Naive B cell (primary cell): ENCODE results near the gene PHOSPHO1. TPM values are rescaled to one million over a fixed set of nuclear protein-coding genes. Genes with fewer than 3 reads are reported as not detected.

Experiments used
- ATAC-seq, 2 donors: fragments of 150-1000 bp; cut with Tn5 transposase; 2 replicates each; pipeline ENCODE4 v1.10.0; 2021; ENCODE audit warnings: low read depth in 2 of 2, mild to moderate bottlenecking in 2 of 2, moderate library complexity in 2 of 2
- DNase-seq: peaks from one replicate; pipeline ENCODE4 v3.0.0; 2022
- H3K27ac Mint-ChIP-seq, 6 donors: one replicate each; pipeline ENCODE4 v1.8.0; 2020 to 2022; ENCODE audit warnings: mild to moderate bottlenecking in 6 of 6, mixed read lengths in 6 of 6, moderate library complexity in 5 of 6, inconsistent platforms in 2 of 6
- H3K27me3 Mint-ChIP-seq, 3 donors: one replicate each; pipeline ENCODE4 v1.8.0; 2021 to 2022; ENCODE audit warnings: mixed read lengths in 3 of 3, mild to moderate bottlenecking in 1 of 3
- H3K36me3 Mint-ChIP-seq, 2 donors: one replicate each; pipeline ENCODE4 v1.8.0; 2020 to 2022; ENCODE audit warnings: mixed read lengths in 2 of 2, inconsistent platforms in 1 of 2, mild to moderate bottlenecking in 1 of 2
- H3K4me1 Mint-ChIP-seq, 3 donors: one replicate each; pipeline ENCODE4 v1.8.0; 2020 to 2022; ENCODE audit warnings: mixed read lengths in 3 of 3, inconsistent platforms in 1 of 3, mild to moderate bottlenecking in 1 of 3, moderate library complexity in 1 of 3
- H3K4me3 Mint-ChIP-seq, 8 donors: one replicate each; pipeline ENCODE4 v1.8.0; 2020 to 2022; ENCODE audit warnings: mild to moderate bottlenecking in 8 of 8, mixed read lengths in 8 of 8, moderate library complexity in 8 of 8, inconsistent platforms in 2 of 8
- H3K9me3 Mint-ChIP-seq, 7 donors: one replicate each; pipeline ENCODE4 v1.8.0; 2020 to 2022; ENCODE audit warnings: mixed read lengths in 7 of 7, mild to moderate bottlenecking in 5 of 7, inconsistent platforms in 2 of 7, moderate library complexity in 1 of 7
- polyA plus RNA-seq, 6 donors: library from polyadenylated mRNA; unstranded; fragments of 300-500 nt; fragmentation: Illumina TruSeq; gene quantifications; one replicate each; pipeline ENCODE4 v1.2.3, GENCODE V29; 2021; ENCODE audit warnings: low read depth in 6 of 6

The PHOSPHO1 gene
- polyA plus RNA-seq, 6 donors from 2014 or later = 0.25 to 0.58 (median 0.31) TPM; not detected in 2

GRCh38 chr17:49204516-49204915 is 26.1 kb downstream of the PHOSPHO1 start:
- ATAC-seq (no peak), DNase-seq (no peak)
- H3K4me1 Mint-ChIP-seq = peaks cover 18 to 31% (median 19%) of the 10 kb centered on the region in 3 donors
- peak overlapping the region in 1 of 6 donors; percentile 85 for H3K27ac Mint-ChIP-seq
- H3K9me3 Mint-ChIP-seq = no peaks in the 10 kb centered on the region
- no peaks in the 10 kb centered on the region for H3K27me3 Mint-ChIP-seq
- H3K36me3 Mint-ChIP-seq = no peaks in the 10 kb centered on the region
- no peak overlapping the region for H3K4me3 Mint-ChIP-seq

GRCh38 chr17:49203796-49204195 is 26.8 kb downstream of the PHOSPHO1 start:
- peaks cover 11 to 24% (median 12%) of the 10 kb centered on the region in 3 donors for H3K4me1 Mint-ChIP-seq
- H3K4me3 Mint-ChIP-seq = no peak overlapping the region
- DNase-seq (no peak), ATAC-seq (no peak)
- no peak overlapping the region for H3K27ac Mint-ChIP-seq
- no peaks in the 10 kb centered on the region for H3K27me3 Mint-ChIP-seq
- H3K9me3 Mint-ChIP-seq = no peaks in the 10 kb centered on the region
- H3K36me3 Mint-ChIP-seq = no peaks in the 10 kb centered on the region

- no peak for DNase-seq
- Mint-ChIP-seq H3K4me1 (peaks cover 4 to 22% (median 6%) of the 10 kb centered on the region in 3 donors), H3K36me3 (no peaks in the 10 kb centered on the region), H3K27me3 (no peaks in the 10 kb centered on the region), H3K4me3 (no peak overlapping the region), H3K9me3 (no peaks in the 10 kb centered on the region), H3K27ac (no peak overlapping the region)
- no peak for ATAC-seq
These were observed 29.1 kb downstream of the PHOSPHO1 start for GRCh38 chr17:49201481-49201927.

- Mint-ChIP-seq H3K36me3 (no peaks in the 10 kb centered on the region), H3K4me1 (peaks cover 4 to 22% (median 6%) of the 10 kb centered on the region in 3 donors), H3K27ac (peak overlapping the region in 1 of 6 donors; percentile 40), H3K27me3 (no peaks in the 10 kb centered on the region), H3K4me3 (no peak overlapping the region), H3K9me3 (no peaks in the 10 kb centered on the region)
- ATAC-seq = no peak
- DNase-seq = no peak
These were observed 30.0 kb downstream of the PHOSPHO1 start for GRCh38 chr17:49200423-49201083.

GRCh38 chr17:49198211-49198610 is 32.4 kb downstream of the PHOSPHO1 start:
- DNase-seq (no peak), ATAC-seq (no peak)
- no peaks in the 10 kb centered on the region for H3K27me3 Mint-ChIP-seq
- H3K9me3 Mint-ChIP-seq = no peaks in the 10 kb centered on the region
- H3K4me1 Mint-ChIP-seq = peaks cover 13 to 19% (median 15%) of the 10 kb centered on the region in 3 donors
- no peak overlapping the region for H3K27ac Mint-ChIP-seq
- H3K4me3 Mint-ChIP-seq = no peak overlapping the region
- no peaks in the 10 kb centered on the region for H3K36me3 Mint-ChIP-seq

GRCh38 chr17:49197346-49197998 is 33.1 kb downstream of the PHOSPHO1 start:
- DNase-seq = no peak
- Mint-ChIP-seq H3K4me3 (no peak overlapping the region), H3K36me3 (no peaks in the 10 kb centered on the region), H3K9me3 (peaks cover 0 to 3% (median 0%) of the 10 kb centered on the region in 7 donors), H3K4me1 (peaks cover 18 to 26% (median 23%) of the 10 kb centered on the region in 3 donors), H3K27me3 (no peaks in the 10 kb centered on the region), H3K27ac (no peak overlapping the region)
- ATAC-seq = no peak

- Mint-ChIP-seq H3K27me3 (no peaks in the 10 kb centered on the region), H3K9me3 (peaks cover 0 to 4% (median 0%) of the 10 kb centered on the region in 7 donors), H3K36me3 (no peaks in the 10 kb centered on the region), H3K4me3 (no peak overlapping the region), H3K27ac (peak overlapping the region in 1 of 6 donors; percentile 4), H3K4me1 (peaks cover 28 to 33% (median 32%) of the 10 kb centered on the region in 3 donors)
- DNase-seq = no peak
- no peak for ATAC-seq
These were observed 34.1 kb downstream of the PHOSPHO1 start for GRCh38 chr17:49196520-49196919.

GRCh38 chr17:49195751-49196150 is 34.8 kb downstream of the PHOSPHO1 start:
- DNase-seq (no peak), ATAC-seq (no peak)
- peak overlapping the region in 2 of 6 donors; percentile 7 to 57 for H3K27ac Mint-ChIP-seq
- H3K4me1 Mint-ChIP-seq = peaks cover 28 to 37% (median 33%) of the 10 kb centered on the region in 3 donors
- peaks cover 0 to 4% (median 0%) of the 10 kb centered on the region in 7 donors for H3K9me3 Mint-ChIP-seq
- no peaks in the 10 kb centered on the region for H3K36me3 Mint-ChIP-seq
- H3K4me3 Mint-ChIP-seq = no peak overlapping the region
- no peaks in the 10 kb centered on the region for H3K27me3 Mint-ChIP-seq

GRCh38 chr17:49194297-49194607 is 36.3 kb downstream of the PHOSPHO1 start:
- H3K27ac Mint-ChIP-seq = peak overlapping the region in 5 of 6 donors; percentile 22 to 100 (median 95)
- H3K4me3 Mint-ChIP-seq = peak overlapping the region; percentile 23 to 96 (median 92)
- no peaks in the 10 kb centered on the region for H3K27me3 Mint-ChIP-seq
- H3K9me3 Mint-ChIP-seq = peaks cover 0 to 4% (median 0%) of the 10 kb centered on the region in 7 donors
- DNase-seq (no peak), ATAC-seq (no peak)
- no peaks in the 10 kb centered on the region for H3K36me3 Mint-ChIP-seq
- H3K4me1 Mint-ChIP-seq = peaks cover 28 to 40% (median 33%) of the 10 kb centered on the region in 3 donors

- H3K27ac Mint-ChIP-seq = peak overlapping the region; percentile 93 to 100 (median 98)
- H3K4me3 Mint-ChIP-seq = peak overlapping the region; percentile 78 to 98 (median 94)
- H3K4me1 Mint-ChIP-seq = peaks cover 28 to 40% (median 33%) of the 10 kb centered on the region in 3 donors
- ATAC-seq (peak; percentile 24 to 33), DNase-seq (peak; percentile 63)
- H3K9me3 Mint-ChIP-seq = peaks cover 0 to 4% (median 0%) of the 10 kb centered on the region in 7 donors
- H3K36me3 Mint-ChIP-seq = no peaks in the 10 kb centered on the region
- no peaks in the 10 kb centered on the region for H3K27me3 Mint-ChIP-seq
These were observed 36.9 kb downstream of the PHOSPHO1 start for GRCh38 chr17:49193513-49194296.

- H3K36me3 Mint-ChIP-seq = no peaks in the 10 kb centered on the region
- peaks cover 28 to 38% (median 33%) of the 10 kb centered on the region in 3 donors for H3K4me1 Mint-ChIP-seq
- ATAC-seq = peak; percentile 51 to 52
- peak overlapping the region; percentile 93 to 100 (median 98) for H3K27ac Mint-ChIP-seq
- H3K9me3 Mint-ChIP-seq = peaks cover 0 to 4% (median 0%) of the 10 kb centered on the region in 7 donors
- DNase-seq = peak; percentile 91
- H3K4me3 Mint-ChIP-seq = peak overlapping the region; percentile 78 to 98 (median 94)
- H3K27me3 Mint-ChIP-seq = no peaks in the 10 kb centered on the region
These were observed 38.5 kb downstream of the PHOSPHO1 start for GRCh38 chr17:49191917-49192741.

GRCh38 chr17:49191409-49191916 is 39.1 kb downstream of the PHOSPHO1 start:
- Mint-ChIP-seq H3K27me3 (no peaks in the 10 kb centered on the region), H3K9me3 (peaks cover 0 to 4% (median 0%) of the 10 kb centered on the region in 7 donors), H3K4me1 (peaks cover 28 to 37% (median 33%) of the 10 kb centered on the region in 3 donors), H3K36me3 (no peaks in the 10 kb centered on the region), H3K27ac (peak overlapping the region; percentile 93 to 100 (median 98)), H3K4me3 (peak overlapping the region; percentile 78 to 98 (median 94))
- DNase-seq (no peak), ATAC-seq (no peak)
